GM19463 (cell line): ENCODE measurements around the gene KISS1.
"Not testable (repeated sequence)": the region's sequence is repeated elsewhere in the genome, so short reads cannot be mapped to it uniquely, and the experiment has no call there.

Experiments used
- ATAC-seq: cut with Tn5 transposase; IDR thresholded peaks from one replicate; pipeline ENCODE4 v1.9.1; 2021; ENCODE audit warnings: mild to moderate bottlenecking, moderate library complexity; ENCODE audit not compliant: unreplicated experiment

The KISS1 gene, protein sequence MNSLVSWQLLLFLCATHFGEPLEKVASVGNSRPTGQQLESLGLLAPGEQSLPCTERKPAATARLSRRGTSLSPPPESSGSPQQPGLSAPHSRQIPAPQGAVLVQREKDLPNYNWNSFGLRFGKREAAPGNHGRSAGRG

DNA sequence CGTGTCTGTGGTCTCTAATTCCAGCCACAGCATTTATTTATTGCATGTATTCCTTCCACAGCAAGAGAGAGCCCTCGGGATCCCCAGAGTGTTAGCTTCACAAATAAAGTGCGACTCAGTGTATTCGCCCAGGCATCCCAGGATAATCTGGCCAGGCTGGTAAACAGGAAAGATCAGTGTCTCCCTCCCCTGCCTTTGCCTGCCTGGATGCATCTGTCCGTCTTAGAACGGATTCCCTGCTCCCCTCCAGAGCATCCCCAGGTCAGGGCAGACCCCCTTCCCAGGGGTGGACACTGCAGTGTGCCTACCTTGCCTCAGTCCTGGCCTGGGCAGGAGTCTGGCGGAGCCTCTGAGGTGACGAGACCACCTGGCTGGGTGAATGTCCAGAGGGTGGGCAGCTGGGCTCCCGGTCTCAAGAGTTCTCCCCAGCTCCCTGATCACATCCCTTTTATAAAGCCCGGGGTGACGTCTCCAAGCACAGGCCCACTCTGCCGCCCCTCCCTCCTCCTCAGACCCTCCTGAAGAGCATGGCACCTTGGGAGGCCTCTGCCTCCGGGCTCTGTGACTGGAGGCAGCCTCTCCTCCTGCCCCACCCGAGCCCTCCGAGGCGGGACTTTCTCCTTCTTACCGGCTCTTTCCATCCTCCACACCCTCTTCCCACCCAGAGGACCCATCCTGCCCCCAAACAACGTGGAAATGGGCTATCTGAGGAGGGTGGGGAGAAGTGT lies at the start of gene KISS1:
KISS1 (minus strand) TSS at position 424 of the 728 bp plus-strand sequence. CDS start 3,615 bp downstream, outside the sequence.
- ATAC-seq: no peak

- no peak for ATAC-seq
Measured at GRCh38 chr1:204242920-204243319, 46.6 kb upstream of the KISS1 start.

DNA sequence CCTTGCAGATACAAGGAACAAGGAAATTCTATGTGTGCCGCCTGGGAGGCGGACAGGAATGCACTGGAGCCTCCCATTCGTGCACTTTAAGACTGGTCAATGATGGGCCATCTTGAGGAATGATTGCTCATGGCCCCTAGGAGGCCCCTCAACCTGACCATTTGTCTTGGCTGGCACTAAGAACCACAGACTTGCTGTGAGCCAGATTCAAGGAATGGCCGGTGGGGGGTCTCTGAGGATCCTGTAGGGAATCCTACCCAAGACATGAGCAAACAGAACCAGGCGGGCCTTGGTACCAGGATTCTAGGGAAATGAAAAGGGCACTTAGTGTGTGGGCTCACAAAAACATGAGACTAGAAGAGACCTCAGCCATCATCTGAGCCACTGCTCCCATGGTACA lies 45.6 kb upstream of the KISS1 start:
- ATAC-seq: no peak

DNA sequence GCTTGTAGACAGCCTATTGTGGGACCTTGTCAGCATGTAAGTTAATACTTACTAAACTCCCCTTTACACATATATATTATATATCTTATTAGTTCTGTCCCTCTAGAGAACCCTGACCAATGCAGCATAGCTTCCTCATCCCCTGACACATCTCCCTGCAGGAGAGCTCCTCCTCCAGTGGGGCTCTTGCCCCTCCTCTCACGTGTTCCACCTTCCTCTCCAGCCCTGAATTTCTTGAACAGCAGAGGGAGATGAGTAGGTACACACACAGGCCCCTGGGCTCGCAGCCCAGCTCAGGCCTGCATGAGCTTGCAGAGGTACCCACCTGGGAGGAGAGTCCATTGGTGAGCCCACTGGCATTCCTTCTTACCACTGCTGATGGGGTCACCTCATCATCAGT lies 44.8 kb upstream of the KISS1 start:
- no peak for ATAC-seq

DNA sequence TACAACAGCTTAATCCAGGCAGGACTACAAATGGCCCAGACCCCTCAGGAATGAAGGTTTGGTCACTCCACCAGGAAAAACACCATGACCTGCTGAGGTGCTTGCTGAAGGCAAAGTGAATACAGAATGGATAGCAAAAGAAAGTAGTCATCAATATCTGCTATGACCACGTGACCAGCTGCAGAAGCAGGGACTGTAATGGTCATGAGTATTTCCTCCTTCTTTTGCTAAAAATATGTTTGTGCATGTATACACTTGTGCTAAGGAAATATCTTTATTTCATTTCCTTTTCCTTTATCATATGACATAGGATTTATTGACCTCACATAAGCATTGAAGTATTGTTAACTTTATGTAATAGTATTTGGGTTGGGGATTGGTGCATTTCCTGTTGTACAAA lies 43.9 kb upstream of the KISS1 start:
- ATAC-seq: no peak

DNA sequence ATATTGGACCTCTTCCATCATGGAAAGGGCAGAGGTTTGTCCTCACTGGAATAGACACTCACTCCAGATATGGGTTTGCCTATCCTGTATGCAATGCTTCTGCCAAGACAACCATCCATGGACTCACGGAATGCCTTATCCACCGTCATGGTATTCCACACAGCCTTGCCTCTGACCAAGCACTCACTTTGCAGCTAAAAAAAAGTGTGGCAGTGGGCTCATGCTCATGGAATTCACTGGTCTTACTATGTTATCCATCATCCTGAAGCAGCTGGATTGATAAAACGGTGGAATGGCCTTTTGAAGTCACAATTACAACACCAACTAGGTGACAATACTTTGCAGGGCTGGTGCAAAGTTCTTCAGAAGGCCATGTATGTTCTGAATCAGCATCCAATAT lies 43.1 kb upstream of the KISS1 start:
- ATAC-seq: not testable (repeated sequence)

GRCh38 chr1:204238520-204238919 lies 42.2 kb upstream of the KISS1 start:
- ATAC-seq: not testable (repeated sequence)

DNA sequence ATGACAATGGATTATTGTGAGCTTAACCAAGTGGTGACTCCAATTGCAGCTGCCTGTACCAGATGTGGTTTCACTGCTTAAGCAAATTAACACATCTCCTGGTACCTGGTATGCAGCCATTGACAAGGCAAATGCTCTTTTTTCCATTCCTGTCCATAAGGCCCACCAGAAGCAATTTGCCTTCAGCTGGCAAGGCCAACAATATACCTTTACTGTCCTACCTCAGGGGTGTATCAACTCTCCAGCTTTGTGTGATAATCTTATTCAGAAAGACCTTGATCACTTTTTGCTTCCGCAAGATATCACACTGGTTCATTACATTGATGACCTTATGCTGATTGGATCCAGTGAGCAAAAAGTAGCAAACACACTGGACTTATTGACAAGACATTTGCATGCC lies 41.2 kb upstream of the KISS1 start:
- ATAC-seq: not testable (repeated sequence)

DNA sequence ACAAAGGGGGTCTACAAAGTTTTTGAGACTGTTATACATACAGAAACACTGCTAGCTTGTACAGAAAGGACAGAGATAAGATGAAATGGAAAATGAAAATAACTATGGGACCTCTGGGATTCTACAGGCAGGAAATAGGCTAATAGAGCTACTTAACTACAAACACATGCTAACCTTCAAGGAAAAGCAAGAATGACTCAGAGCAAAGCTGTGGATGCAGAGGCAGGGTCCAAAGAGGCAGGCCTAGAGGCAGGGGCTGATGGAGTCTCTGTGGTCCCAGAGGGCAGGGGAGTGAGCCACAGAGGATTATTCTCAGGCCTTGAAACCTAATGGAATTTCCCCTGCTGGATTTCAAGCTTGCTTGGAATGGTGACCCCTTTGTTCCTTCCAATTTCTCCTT lies 36.2 kb upstream of the KISS1 start:
- no peak for ATAC-seq

GRCh38 chr1:204230211-204230610 lies 33.9 kb upstream of the KISS1 start:
- ATAC-seq: no peak

DNA sequence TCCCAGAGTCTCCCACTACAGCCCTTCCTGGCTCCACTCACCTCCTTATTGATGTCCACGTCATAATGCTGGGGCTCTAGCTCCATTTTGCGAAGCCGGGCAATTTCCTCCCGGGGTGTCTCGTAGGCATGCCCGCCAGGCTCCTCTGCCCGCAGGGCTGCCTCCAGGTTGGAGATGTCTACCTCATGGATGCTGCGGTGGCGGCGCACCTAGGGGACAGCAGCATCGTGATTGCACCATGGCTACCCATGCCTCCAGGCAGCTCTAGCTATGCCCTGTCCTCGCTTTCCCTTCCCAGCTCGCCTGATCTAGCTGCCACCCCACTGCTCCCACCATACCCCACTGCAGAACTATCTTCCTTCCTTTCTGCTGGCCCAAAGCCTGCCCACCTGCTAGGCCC lies 32.6 kb upstream of the KISS1 start:
- ATAC-seq: no peak

DNA sequence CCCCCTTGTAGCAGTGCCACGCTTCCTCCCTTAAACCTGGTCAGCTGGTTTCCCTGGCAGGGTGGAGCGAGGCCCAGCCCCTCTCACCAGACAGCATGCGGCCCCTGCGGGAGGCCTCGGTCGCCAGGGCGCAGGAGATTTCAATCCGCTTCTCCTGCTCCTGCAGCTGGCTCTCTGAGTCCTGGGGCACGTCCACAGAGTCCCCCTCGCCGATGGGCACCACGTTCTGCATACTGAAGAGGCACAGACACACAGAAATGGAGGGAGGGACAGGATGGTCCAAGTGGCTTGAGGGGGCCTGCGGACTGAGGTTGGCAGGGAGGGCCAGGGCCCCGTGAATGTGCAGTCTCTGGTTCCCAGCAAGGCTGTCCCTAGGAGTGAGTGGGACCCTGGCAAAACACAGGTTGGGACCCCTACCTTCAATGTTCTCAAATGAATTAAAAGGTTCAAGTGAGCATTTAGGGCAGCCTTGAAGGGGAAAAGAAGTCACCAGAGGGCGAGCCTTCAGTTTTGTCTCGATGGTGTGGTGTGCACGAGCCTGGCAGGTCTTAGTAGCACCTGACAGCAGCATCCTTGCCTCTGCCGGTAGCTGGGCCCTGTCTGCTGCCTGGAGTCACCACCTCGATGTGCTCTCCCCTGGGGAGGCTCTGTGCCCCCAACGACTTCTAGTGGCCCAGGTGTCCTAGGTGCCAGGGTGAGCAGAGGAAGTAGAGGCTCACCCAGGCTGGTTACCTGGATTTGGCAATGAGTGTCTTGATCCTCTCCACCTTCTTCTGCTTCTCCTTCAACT lies 31.9 kb upstream of the KISS1 start:
- no peak for ATAC-seq

DNA sequence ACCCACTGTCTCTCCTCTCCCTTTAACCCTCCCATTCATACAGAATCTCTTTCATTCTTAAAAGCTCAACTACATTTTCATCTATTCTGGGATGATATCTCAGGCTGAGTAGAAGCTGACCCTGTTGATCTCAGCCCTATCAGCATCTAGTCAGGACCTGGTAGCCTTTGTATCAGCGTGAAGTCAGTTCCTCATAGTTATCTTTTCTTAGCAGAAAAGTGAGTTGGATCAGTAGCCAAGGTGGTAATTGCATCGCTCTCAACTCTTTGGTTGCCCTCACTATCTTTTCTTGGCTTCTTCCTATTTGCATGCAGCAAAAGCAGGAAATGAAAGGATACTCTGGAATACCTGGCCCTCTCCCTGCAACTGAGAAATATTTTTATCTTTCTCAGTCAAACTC lies 31.1 kb upstream of the KISS1 start:
- no peak for ATAC-seq

GRCh38 chr1:204225841-204226735 lies 29.8 kb upstream of the KISS1 start:
- ATAC-seq: no peak

DNA sequence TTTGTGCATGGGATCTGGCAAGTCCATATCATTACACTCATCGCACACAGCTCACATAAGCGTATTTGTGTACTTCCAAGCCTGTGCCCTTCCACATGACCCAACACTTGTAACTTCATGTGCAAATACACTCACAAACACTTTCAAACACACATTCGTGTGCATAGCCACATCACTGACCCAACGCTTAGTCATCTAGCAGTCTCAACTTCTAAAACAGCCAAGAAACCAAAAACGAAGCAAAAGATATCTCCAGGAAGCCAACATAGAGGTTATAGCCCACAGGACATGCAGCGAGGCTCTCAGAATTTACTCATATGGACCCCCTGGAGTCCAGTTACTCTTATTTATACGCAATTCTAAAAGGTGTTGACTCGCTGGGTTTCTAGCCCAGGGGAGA lies 28.4 kb upstream of the KISS1 start:
- ATAC-seq: no peak

GRCh38 chr1:204223129-204223860 lies 27.0 kb upstream of the KISS1 start:
- ATAC-seq: no peak

GRCh38 chr1:204222764-204223055 lies 26.4 kb upstream of the KISS1 start:
- no peak for ATAC-seq

GRCh38 chr1:204222006-204222763 lies 25.9 kb upstream of the KISS1 start:
- no peak for ATAC-seq

GRCh38 chr1:204221271-204221670 lies 25.0 kb upstream of the KISS1 start:
- ATAC-seq: no peak
